Karpas-422 (cell line): Measurements from ENCODE around the gene TUG1. TPM values are rescaled to one million over a fixed set of nuclear protein-coding genes. Genes with fewer than 3 reads are reported as not detected.

ENCODE experiments used
- DNase-seq: peaks from one replicate; pipeline ENCODE4 v3.0.0-alpha.2; 2015
- H2AFZ ChIP-seq: fragments of 200-600 bp; sonication (generic); 2 replicates; pipeline ENCODE4 v1.6.1; 2014; ENCODE audit warnings: antibody characterized with exemption, low read length, mixed read lengths
- H3K27ac ChIP-seq: fragments of 200-600 bp; sonication (generic); 2 replicates; pipeline ENCODE4 v1.5.1; 2014; ENCODE audit warnings: mild to moderate bottlenecking, low read length, moderate library complexity
- H3K27me3 ChIP-seq: fragments of 200-600 bp; sonication (generic); 2 replicates; pipeline ENCODE4 v1.6.1; 2014; ENCODE audit warnings: low read length, mixed read lengths
- H3K36me3 ChIP-seq: fragments of 200-600 bp; sonication (generic); 2 replicates; pipeline ENCODE4 v1.6.1; 2014; ENCODE audit warnings: low read length, mixed read lengths; ENCODE audit not compliant: insufficient read depth
- H3K4me1 ChIP-seq: fragments of 200-600 bp; sonication (generic); 2 replicates; pipeline ENCODE4 v1.6.1; 2014; ENCODE audit warnings: mild to moderate bottlenecking, low read length, mixed read lengths
- H3K4me2 ChIP-seq: fragments of 200-600 bp; sonication (generic); 2 replicates; pipeline ENCODE4 v1.6.1; 2014; ENCODE audit warnings: low read length, low read depth, mild to moderate bottlenecking; ENCODE audit not compliant: poor library complexity, severe bottlenecking
- H3K4me3 ChIP-seq: fragments of 200-600 bp; sonication (generic); 2 replicates; pipeline ENCODE4 v1.5.1; 2014; ENCODE audit warnings: mild to moderate bottlenecking, antibody characterized with exemption, low read length, mixed read lengths
- H3K79me2 ChIP-seq: fragments of 200-600 bp; sonication (generic); 2 replicates; pipeline ENCODE4 v1.6.1; 2014; ENCODE audit warnings: mild to moderate bottlenecking, low read length, mixed read lengths
- H3K9ac ChIP-seq: fragments of 200-600 bp; sonication (generic); 2 replicates; pipeline ENCODE4 v1.6.0; 2014; ENCODE audit warnings: low read length
- H3K9me2 ChIP-seq: fragments of 200-600 bp; sonication (generic), shearing (Covaris generic); replicated peaks from 2 replicates; pipeline ENCODE4 v1.6.0; 2014; ENCODE audit warnings: mild to moderate bottlenecking, low read length, moderate library complexity; ENCODE audit not compliant: insufficient read depth
- H3K9me3 ChIP-seq: fragments of 300-700, 200-600 bp; sonication (generic); 2 replicates; pipeline ENCODE4 v1.6.1; 2014; ENCODE audit warnings: low read length, mixed read lengths
- H4K20me1 ChIP-seq: fragments of 200-600 bp; sonication (generic); 2 replicates; pipeline ENCODE4 v1.6.1; 2014; ENCODE audit warnings: mild to moderate bottlenecking, antibody characterized with exemption, low read length, low read depth; ENCODE audit not compliant: insufficient read depth
- total RNA-seq: library from RNA; depleted of rRNA; stranded (reverse); fragments of >200 nt; shearing (Covaris generic); gene quantifications from 2 replicates; pipeline ENCODE4 v1.2.3, GENCODE V29; 2014; ENCODE audit warnings: low replicate concordance

Gene TUG1
- total RNA-seq, 1 experiment from 2014 or later: 97.4 TPM

DNA sequence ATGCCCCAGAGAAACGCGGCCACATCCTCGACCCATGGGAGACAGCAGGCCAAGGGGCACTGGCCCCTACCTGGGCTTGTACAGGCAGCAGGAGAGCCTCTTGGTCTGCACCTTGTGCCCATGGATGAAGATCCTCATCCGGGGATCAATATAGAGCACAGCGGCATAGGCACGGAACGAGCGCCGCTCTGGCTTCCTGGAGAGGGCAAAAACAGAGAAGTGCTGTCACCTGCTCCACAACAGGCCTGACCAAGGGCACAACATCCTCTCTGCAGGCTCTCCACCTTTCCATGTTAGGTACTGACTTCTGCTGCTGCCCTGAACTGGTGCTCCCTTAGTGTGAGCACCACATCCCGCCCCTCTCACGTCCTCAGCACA, 27.7 kb upstream of the TUG1 start:
- no peaks in the 10 kb centered on the region for H3K27me3 ChIP-seq
- H3K9me3 ChIP-seq: no peaks in the 10 kb centered on the region
- no peaks in the 10 kb centered on the region for H3K79me2 ChIP-seq
- peaks cover 4% of the 10 kb centered on the region; the same call in 1 of the 2 replicates for H4K20me1 ChIP-seq
- DNase-seq: no peak
- H3K27ac ChIP-seq: no peak overlapping the region
- H3K36me3 ChIP-seq: peaks cover 53% of the 10 kb centered on the region
- H3K9me2 ChIP-seq: no peaks in the 10 kb centered on the region
- H3K4me1 ChIP-seq: no peaks in the 10 kb centered on the region
- H3K4me2 ChIP-seq: no peak overlapping the region
- H2AFZ ChIP-seq: no peak overlapping the region
- no peak overlapping the region for H3K4me3 ChIP-seq
- no peak overlapping the region for H3K9ac ChIP-seq

DNA sequence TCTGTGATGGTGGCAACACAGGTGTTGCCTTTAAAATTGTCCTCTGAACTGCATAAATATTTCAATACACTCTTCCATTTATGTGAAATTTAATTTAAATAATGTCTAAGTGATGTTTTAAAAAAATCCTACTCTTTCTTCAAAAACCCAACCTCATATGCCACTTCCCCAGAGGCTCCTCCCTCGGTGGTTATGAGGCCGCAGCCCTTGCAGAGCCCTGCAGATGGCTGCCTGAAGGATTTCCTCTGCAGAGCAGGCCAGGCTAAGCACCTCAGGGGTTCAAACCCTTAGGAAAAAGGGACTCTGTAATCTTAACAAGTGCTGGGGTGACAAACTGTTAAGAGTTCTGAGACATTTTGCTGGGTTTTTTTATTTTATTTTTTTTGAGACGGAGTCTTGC, 25.7 kb upstream of the TUG1 start:
- Histone ChIP-seq H3K27me3 (no peaks in the 10 kb centered on the region), H3K36me3 (peaks cover 58% of the 10 kb centered on the region), H3K4me1 (no peaks in the 10 kb centered on the region), H3K9me3 (no peaks in the 10 kb centered on the region), H3K9ac (no peak overlapping the region), H3K9me2 (no peaks in the 10 kb centered on the region), H3K79me2 (no peaks in the 10 kb centered on the region), H3K27ac (no peak overlapping the region), H3K4me2 (no peak overlapping the region), H3K4me3 (no peak overlapping the region), H2AFZ (no peak overlapping the region), H4K20me1 (no peaks in the 10 kb centered on the region)
- DNase-seq: no peak

DNA sequence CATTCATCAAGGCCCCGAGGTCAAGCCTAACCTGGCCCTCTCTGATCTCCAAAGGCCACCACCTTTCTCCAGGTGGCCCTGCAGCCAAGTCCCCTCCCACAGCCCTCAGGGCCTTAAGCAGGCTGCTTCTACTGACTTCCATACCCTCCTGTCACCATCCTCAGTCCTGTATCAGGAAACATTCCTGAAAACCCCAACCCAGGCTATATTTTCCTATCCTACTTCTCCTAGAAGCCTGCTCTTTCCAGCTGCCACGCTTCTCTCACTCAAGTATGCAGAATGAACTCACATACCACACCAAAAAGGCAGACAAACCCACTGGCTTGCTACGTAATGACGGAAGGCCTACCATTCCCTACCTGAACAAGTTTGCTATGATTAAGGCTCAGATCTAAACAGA, 24.1 kb upstream of the TUG1 start:
- no peak overlapping the region for H3K27ac ChIP-seq
- H3K27me3 ChIP-seq: no peaks in the 10 kb centered on the region
- no peaks in the 10 kb centered on the region for H3K79me2 ChIP-seq
- no peaks in the 10 kb centered on the region for H3K4me1 ChIP-seq
- no peak overlapping the region for H3K9ac ChIP-seq
- no peak overlapping the region for H3K4me3 ChIP-seq
- no peaks in the 10 kb centered on the region for H3K9me3 ChIP-seq
- H3K4me2 ChIP-seq: no peak overlapping the region
- peaks cover 64% of the 10 kb centered on the region for H3K36me3 ChIP-seq
- H2AFZ ChIP-seq: no peak overlapping the region
- no peak for DNase-seq
- H4K20me1 ChIP-seq: no peaks in the 10 kb centered on the region
- no peaks in the 10 kb centered on the region for H3K9me2 ChIP-seq

DNA sequence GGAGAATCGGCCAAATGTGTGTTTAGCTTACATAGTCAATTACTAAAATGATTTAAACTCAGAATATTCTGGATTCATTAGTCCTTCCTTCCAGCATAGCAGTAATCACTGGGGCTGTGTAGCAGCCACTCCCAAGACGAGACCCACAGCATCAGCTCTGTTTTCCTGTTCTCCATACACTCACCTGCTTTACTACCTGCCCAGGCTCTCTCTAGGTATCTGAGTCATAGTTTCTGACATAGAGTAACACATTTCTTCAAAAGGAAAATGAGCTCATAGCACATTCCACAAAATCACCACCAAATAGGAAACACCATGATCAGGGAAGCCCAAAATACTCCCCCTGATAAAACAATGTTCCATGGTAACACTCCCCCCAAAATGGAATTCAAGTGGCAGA, 23.4 kb upstream of the TUG1 start:
- Histone ChIP-seq H3K9me2 (no peaks in the 10 kb centered on the region), H3K9me3 (no peaks in the 10 kb centered on the region), H3K36me3 (peaks cover 67% of the 10 kb centered on the region), H4K20me1 (no peaks in the 10 kb centered on the region), H3K27ac (no peak overlapping the region), H3K79me2 (no peaks in the 10 kb centered on the region), H3K27me3 (no peaks in the 10 kb centered on the region), H3K4me3 (no peak overlapping the region), H3K4me1 (no peaks in the 10 kb centered on the region), H3K4me2 (no peak overlapping the region), H3K9ac (no peak overlapping the region), H2AFZ (no peak overlapping the region)
- no peak for DNase-seq

DNA sequence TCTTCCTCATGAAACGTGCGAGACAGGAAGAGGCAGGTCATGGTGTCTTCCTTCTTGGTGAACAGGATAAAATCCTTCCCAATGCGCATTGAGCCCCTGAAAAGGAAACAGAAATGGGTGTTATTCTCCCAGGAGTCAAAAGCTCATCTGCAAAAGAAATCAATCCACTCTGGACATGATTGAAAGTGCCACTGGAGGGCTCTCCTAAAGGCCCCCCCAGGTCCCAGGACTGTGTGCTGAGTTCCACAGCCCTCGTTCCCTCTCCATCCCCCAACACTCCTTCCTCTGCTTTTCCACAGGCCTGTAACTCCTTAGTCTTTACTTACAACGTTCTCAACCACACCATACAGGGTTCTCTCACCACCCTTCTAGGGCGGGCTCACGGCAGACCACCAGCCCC, 22.7 kb upstream of the TUG1 start:
- Histone ChIP-seq H3K79me2 (no peaks in the 10 kb centered on the region), H3K27ac (no peak overlapping the region), H3K9me2 (no peaks in the 10 kb centered on the region), H2AFZ (no peak overlapping the region), H3K9me3 (no peaks in the 10 kb centered on the region), H3K4me2 (no peak overlapping the region), H3K27me3 (no peaks in the 10 kb centered on the region), H3K4me3 (no peak overlapping the region), H3K9ac (no peak overlapping the region), H4K20me1 (no peaks in the 10 kb centered on the region), H3K36me3 (peaks cover 67% of the 10 kb centered on the region), H3K4me1 (no peaks in the 10 kb centered on the region)
- DNase-seq: no peak

DNA sequence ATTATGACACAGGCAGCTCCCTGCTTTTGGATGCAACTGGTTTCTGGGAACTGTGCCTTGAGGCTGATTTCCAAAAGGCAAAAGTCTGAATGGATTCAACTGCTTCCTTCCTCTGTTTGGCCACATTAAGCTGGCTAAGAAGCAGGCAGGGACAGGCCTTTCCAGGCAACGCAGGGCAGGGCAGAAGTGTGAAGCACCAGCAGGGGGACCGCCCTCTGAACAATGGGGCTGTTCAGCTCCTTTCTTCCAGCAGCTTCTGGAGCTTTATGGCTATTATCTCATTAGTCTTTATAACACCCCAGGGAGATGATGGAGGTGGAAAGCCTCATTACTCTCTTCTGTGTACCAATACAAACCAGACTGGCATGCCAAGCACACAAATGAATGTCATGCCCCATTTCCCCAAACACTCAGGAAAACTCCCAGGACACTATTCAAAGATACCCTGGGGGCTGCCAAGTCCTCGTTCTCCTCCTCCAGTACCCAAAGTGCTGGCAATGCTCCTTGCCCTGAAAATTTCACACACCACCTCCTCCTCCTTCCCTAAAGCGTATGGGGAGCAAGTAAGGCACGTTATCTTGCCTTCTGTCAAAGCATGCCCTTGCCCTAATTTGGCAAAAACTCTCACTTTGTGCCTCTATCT, 21.8 kb upstream of the TUG1 start:
- no peaks in the 10 kb centered on the region for H3K79me2 ChIP-seq

DNA sequence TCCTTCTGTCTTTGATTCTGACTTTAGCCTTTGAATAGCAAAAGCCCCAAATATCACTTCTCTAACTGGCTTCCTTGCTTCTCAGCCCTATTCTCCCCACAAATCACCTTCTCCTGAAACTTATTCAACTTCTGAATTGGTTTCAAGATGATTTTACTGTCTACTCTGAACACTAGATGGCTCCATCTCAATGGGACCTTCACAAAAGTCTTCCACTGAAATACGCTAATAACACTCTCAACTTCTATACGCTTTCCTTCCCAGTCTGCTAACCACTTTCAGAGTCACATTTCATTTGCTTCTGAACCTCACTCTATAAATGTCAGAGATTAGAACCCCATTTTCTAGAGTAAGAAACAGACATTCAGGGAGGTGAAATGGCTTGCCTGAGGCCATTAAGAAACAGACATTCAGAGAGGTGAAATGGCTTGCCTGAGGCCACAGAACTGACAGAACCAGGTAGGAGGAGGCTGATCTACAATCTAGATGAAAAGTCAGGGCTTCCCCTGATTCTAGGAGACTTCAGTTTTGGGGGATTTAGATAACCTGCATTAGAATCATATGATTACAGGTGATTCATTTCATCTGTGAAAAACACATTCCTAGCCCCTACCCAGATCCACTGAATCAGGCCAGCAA, 21.1 kb upstream of the TUG1 start:
- DNase-seq: peak; percentile 62
- Histone ChIP-seq H3K4me1 (no peaks in the 10 kb centered on the region), H3K9me2 (no peaks in the 10 kb centered on the region), H3K27ac (no peak overlapping the region), H3K36me3 (peaks cover 60% of the 10 kb centered on the region; the same call in 1 of the 2 replicates), H4K20me1 (no peaks in the 10 kb centered on the region), H3K4me3 (no peak overlapping the region), H3K27me3 (no peaks in the 10 kb centered on the region), H3K79me2 (no peaks in the 10 kb centered on the region), H3K4me2 (no peak overlapping the region), H3K9me3 (no peaks in the 10 kb centered on the region), H3K9ac (no peak overlapping the region), H2AFZ (no peak overlapping the region)

More for the DNA sequence above, 21.8 kb upstream of the TUG1 start:
- H3K9me3 ChIP-seq: no peaks in the 10 kb centered on the region
- no peak for DNase-seq
- no peak overlapping the region for H3K4me2 ChIP-seq
- H3K9me2 ChIP-seq: no peaks in the 10 kb centered on the region
- no peak overlapping the region for H3K9ac ChIP-seq
- H3K4me3 ChIP-seq: no peak overlapping the region
- H3K27ac ChIP-seq: no peak overlapping the region
- H2AFZ ChIP-seq: no peak overlapping the region
- H3K27me3 ChIP-seq: no peaks in the 10 kb centered on the region
- no peaks in the 10 kb centered on the region for H3K4me1 ChIP-seq
- H3K36me3 ChIP-seq: peaks cover 63% of the 10 kb centered on the region; the same call in 1 of the 2 replicates
- no peaks in the 10 kb centered on the region for H4K20me1 ChIP-seq

DNA sequence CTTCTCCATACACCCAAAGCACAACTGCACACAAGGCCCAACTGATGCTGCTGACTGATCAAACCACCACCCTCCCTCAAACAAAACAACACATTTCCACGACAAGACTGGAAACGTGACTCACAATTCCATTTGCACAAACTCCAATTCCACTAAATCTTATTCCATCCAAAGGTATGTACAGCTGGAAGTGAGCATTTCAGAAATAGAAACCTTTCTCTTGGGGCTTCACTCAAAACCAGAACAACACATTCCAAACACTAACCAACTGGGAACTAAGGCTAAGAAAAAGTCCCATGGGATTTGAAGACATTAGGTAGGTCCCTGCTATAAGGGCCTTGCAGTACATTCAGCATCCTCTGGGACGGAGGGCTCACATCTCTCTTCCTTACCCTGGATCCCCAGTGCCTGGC, 20.1 kb upstream of the TUG1 start:
- Histone ChIP-seq H3K79me2 (no peaks in the 10 kb centered on the region), H3K4me1 (no peaks in the 10 kb centered on the region), H3K4me2 (no peak overlapping the region), H3K4me3 (no peak overlapping the region), H3K27ac (no peak overlapping the region), H4K20me1 (no peaks in the 10 kb centered on the region), H3K9me2 (no peaks in the 10 kb centered on the region), H3K9ac (no peak overlapping the region), H3K27me3 (no peaks in the 10 kb centered on the region), H2AFZ (no peak overlapping the region), H3K36me3 (peaks cover 64% of the 10 kb centered on the region; the same call in 1 of the 2 replicates), H3K9me3 (no peaks in the 10 kb centered on the region)
- no peak for DNase-seq
